ENCODE results near the gene ASIC2.

GRCh38 chr17:33202021-33202420 lies 91.1 kb downstream of the ASIC2 start:
- TF ChIP-seq CTCF (IDR thresholded peaks at IDR 0.05; ENCODE audit: insufficient read depth, low read length) (no peak), POLR2AphosphoS5 (IDR thresholded peaks at IDR 0.05; ENCODE audit: low read depth) (no peak), SPI1 (IDR thresholded peaks at IDR 0.05; ENCODE audit: borderline replicate concordance, low read depth) (no peak)
- TF ChIP-seq, protein P1, sequence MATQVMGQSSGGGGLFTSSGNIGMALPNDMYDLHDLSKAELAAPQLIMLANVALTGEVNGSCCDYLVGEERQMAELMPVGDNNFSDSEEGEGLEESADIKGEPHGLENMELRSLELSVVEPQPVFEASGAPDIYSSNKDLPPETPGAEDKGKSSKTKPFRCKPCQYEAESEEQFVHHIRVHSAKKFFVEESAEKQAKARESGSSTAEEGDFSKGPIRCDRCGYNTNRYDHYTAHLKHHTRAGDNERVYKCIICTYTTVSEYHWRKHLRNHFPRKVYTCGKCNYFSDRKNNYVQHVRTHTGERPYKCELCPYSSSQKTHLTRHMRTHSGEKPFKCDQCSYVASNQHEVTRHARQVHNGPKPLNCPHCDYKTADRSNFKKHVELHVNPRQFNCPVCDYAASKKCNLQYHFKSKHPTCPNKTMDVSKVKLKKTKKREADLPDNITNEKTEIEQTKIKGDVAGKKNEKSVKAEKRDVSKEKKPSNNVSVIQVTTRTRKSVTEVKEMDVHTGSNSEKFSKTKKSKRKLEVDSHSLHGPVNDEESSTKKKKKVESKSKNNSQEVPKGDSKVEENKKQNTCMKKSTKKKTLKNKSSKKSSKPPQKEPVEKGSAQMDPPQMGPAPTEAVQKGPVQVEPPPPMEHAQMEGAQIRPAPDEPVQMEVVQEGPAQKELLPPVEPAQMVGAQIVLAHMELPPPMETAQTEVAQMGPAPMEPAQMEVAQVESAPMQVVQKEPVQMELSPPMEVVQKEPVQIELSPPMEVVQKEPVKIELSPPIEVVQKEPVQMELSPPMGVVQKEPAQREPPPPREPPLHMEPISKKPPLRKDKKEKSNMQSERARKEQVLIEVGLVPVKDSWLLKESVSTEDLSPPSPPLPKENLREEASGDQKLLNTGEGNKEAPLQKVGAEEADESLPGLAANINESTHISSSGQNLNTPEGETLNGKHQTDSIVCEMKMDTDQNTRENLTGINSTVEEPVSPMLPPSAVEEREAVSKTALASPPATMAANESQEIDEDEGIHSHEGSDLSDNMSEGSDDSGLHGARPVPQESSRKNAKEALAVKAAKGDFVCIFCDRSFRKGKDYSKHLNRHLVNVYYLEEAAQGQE (IDR thresholded peaks at IDR 0.05; ENCODE audit: insufficient replicate concordance, low read depth), result no peak

All from HL-60 (cell line).